PFSK-1 (cell line): ENCODE measurements around the gene KIF17.

Experiments
- FOXP2 ChIP-seq: optimal IDR thresholded peaks from 2 replicates; pipeline ENCODE3; 2011; ENCODE audit warnings: borderline replicate concordance, control low read depth, inconsistent platforms; ENCODE audit not compliant: insufficient read depth; ENCODE audit errors: extremely low read length, extremely low read depth
- POLR2AphosphoS5 ChIP-seq: IDR thresholded peaks from 2 replicates; pipeline ENCODE4 v1.6.1; 2012; ENCODE audit warnings: low read depth, mild to moderate bottlenecking, control low read depth, low read length, moderate library complexity
- SIN3A ChIP-seq: IDR thresholded peaks from 2 replicates; pipeline ENCODE4 v1.6.1; 2012; ENCODE audit warnings: mild to moderate bottlenecking, low read length, moderate library complexity, borderline replicate concordance; ENCODE audit not compliant: insufficient read depth
- TAF1 ChIP-seq: IDR thresholded peaks from 2 replicates; pipeline ENCODE4 v1.6.1; 2012; ENCODE audit warnings: low read length, control low read depth, borderline replicate concordance; ENCODE audit not compliant: insufficient read depth
- TF ChIP-seq, protein P1 (sequence below), 2 experiments: IDR thresholded peaks; 2 replicates each; pipeline versions ENCODE4 v1.6.1 to v1.8.0; 2011 to 2012; ENCODE audit warnings: low read depth in 2 of 2, low read length in 2 of 2, control low read depth in 1 of 2, inconsistent platforms in 1 of 2, mild to moderate bottlenecking in 1 of 2, moderate library complexity in 1 of 2; ENCODE audit not compliant: insufficient read depth in 1 of 2

KIF17 gene

GRCh38 chr1:20636785-20637347 lies 80.9 kb downstream of the KIF17 start:
- TF ChIP-seq SIN3A (no peak), TAF1 (no peak), FOXP2 (no peak), POLR2AphosphoS5 (no peak)
- TF ChIP-seq, protein P1, sequence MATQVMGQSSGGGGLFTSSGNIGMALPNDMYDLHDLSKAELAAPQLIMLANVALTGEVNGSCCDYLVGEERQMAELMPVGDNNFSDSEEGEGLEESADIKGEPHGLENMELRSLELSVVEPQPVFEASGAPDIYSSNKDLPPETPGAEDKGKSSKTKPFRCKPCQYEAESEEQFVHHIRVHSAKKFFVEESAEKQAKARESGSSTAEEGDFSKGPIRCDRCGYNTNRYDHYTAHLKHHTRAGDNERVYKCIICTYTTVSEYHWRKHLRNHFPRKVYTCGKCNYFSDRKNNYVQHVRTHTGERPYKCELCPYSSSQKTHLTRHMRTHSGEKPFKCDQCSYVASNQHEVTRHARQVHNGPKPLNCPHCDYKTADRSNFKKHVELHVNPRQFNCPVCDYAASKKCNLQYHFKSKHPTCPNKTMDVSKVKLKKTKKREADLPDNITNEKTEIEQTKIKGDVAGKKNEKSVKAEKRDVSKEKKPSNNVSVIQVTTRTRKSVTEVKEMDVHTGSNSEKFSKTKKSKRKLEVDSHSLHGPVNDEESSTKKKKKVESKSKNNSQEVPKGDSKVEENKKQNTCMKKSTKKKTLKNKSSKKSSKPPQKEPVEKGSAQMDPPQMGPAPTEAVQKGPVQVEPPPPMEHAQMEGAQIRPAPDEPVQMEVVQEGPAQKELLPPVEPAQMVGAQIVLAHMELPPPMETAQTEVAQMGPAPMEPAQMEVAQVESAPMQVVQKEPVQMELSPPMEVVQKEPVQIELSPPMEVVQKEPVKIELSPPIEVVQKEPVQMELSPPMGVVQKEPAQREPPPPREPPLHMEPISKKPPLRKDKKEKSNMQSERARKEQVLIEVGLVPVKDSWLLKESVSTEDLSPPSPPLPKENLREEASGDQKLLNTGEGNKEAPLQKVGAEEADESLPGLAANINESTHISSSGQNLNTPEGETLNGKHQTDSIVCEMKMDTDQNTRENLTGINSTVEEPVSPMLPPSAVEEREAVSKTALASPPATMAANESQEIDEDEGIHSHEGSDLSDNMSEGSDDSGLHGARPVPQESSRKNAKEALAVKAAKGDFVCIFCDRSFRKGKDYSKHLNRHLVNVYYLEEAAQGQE (IDR thresholded peaks at IDR 0.05; ENCODE audit: insufficient read depth in 1 of 2, low read depth in 2 of 2, low read length in 2 of 2) = no peak

- TF ChIP-seq POLR2AphosphoS5 = no peak
- no peak for TF ChIP-seq SIN3A
- TF ChIP-seq, protein P1 (IDR thresholded peaks at IDR 0.05; ENCODE audit: insufficient read depth in 1 of 2, low read depth in 2 of 2, low read length in 2 of 2) = no peak
- TF ChIP-seq TAF1 = no peak
- no peak for TF ChIP-seq FOXP2
Measured at GRCh38 chr1:20634594-20635084, 83.2 kb downstream of the KIF17 start.

- TF ChIP-seq TAF1 (no peak), FOXP2 (no peak)
- TF ChIP-seq, protein P1 (IDR thresholded peaks at IDR 0.05; ENCODE audit: insufficient read depth in 1 of 2, low read depth in 2 of 2, low read length in 2 of 2) = no peak
Measured at GRCh38 chr1:20634065-20634593, 83.7 kb downstream of the KIF17 start.

GRCh38 chr1:20633190-20634064 lies 84.4 kb downstream of the KIF17 start, which contains the start of gene PINK1:
Gene PINK1 (plus strand): TSS chr1:20633458. CDS start chr1:20633549, 91 bp downstream.
- TF ChIP-seq, protein P1 (IDR thresholded peaks at IDR 0.05; ENCODE audit: insufficient read depth in 1 of 2, low read depth in 2 of 2, low read length in 2 of 2) = no peak
- no peak for TF ChIP-seq SIN3A
- no peak for TF ChIP-seq FOXP2
- TF ChIP-seq TAF1 = no peak
- no peak for TF ChIP-seq POLR2AphosphoS5
